ENCODE measurements around the gene ALKBH6. TPM values are rescaled to one million over a fixed set of nuclear protein-coding genes. Genes with fewer than 3 reads are reported as not detected.

The ALKBH6 gene
- total RNA-seq, 1 donor from 2014 or later: 17.9 TPM

DNA sequence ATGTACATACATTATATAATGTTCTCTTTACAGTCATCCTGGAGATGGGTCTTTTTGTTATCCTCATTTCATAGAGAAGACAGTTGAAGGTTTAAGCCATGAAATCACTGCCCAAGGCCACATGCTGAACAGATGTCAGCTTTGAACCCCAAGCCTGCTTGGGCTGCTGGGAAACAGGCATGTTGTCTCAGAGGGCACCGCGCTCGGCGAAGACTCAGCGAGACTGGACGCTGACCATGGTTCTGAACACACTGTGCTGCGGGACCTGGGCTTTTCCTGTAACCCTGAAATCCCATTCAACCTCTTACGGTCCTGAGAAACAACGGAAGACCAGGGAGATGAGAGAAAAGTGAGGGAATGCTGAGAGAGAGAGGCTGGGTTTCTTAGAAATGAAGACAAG lies 50.5 kb downstream of the ALKBH6 start:
- H3K9me3 Mint-ChIP-seq (ENCODE audit: low read depth): no peaks in the 10 kb centered on the region
- H3K27ac Mint-ChIP-seq (ENCODE audit: unreplicated experiment): no peak overlapping the region
- DNase-seq (ENCODE audit: low spot score): no peak
- H3K27me3 Mint-ChIP-seq (ENCODE audit: low read depth): peaks cover 18% of the 10 kb centered on the region
- H3K4me1 Mint-ChIP-seq (ENCODE audit: low read depth): no peaks in the 10 kb centered on the region
- H3K36me3 Mint-ChIP-seq (ENCODE audit: low read depth): no peaks in the 10 kb centered on the region
- TF ChIP-seq CTCF (IDR thresholded peaks at IDR 0.05): no peak
- no peak overlapping the region for H3K4me3 Mint-ChIP-seq (ENCODE audit: unreplicated experiment)

DNA sequence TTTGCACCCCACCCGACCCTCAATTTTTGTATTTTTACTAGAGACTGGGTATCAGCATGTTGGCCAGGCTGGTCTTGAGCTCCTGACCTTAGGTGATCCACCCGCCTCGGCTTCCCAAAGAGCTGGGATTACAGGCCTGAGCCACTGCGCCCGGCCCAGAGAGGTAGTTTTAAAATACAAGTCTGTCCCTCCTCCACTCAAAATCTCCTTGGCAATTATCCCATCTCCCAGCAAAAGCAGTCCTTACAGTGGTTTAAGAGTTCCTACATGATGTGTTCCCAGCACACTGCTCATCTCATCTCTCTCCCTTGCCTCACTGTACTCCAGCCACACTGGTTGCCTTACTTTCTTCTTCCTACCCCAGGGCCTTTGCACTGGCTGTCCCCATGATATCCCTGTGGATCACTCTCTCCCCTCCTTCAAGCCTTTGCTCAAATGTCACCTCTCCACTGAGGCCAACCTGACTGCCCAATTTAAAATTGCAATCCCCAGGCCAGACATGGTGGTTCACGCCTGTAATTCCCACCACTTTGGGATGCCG lies 53.5 kb downstream of the ALKBH6 start:
- peaks cover 30% of the 10 kb centered on the region for H3K27me3 Mint-ChIP-seq (ENCODE audit: low read depth)

GRCh38 chr19:35959968-35960320 lies 54.1 kb downstream of the ALKBH6 start:
- H3K9me3 Mint-ChIP-seq (ENCODE audit: low read depth): peaks cover 2% of the 10 kb centered on the region
- H3K4me1 Mint-ChIP-seq (ENCODE audit: low read depth): no peaks in the 10 kb centered on the region
- no peak for TF ChIP-seq CTCF (IDR thresholded peaks at IDR 0.05)
- H3K36me3 Mint-ChIP-seq (ENCODE audit: low read depth): no peaks in the 10 kb centered on the region
- no peak overlapping the region for H3K27ac Mint-ChIP-seq (ENCODE audit: unreplicated experiment)
- H3K4me3 Mint-ChIP-seq (ENCODE audit: unreplicated experiment): no peak overlapping the region
- DNase-seq (ENCODE audit: low spot score): no peak
- H3K27me3 Mint-ChIP-seq (ENCODE audit: low read depth): peaks cover 30% of the 10 kb centered on the region

More for the DNA sequence above, 53.5 kb downstream of the ALKBH6 start:
- Mint-ChIP-seq H3K4me3 (ENCODE audit: unreplicated experiment) (no peak overlapping the region), H3K36me3 (ENCODE audit: low read depth) (no peaks in the 10 kb centered on the region), H3K27ac (ENCODE audit: unreplicated experiment) (no peak overlapping the region), H3K9me3 (ENCODE audit: low read depth) (peaks cover 2% of the 10 kb centered on the region), H3K4me1 (ENCODE audit: low read depth) (no peaks in the 10 kb centered on the region)
- no peak for TF ChIP-seq CTCF (IDR thresholded peaks at IDR 0.05)
- no peak for DNase-seq (ENCODE audit: low spot score)

Other genes starting within 250 kb of the ALKBH6 start
- 8.5 to 14.6 TPM (median 12.0 TPM) in 3 replicates for gene ARHGAP33, start 238.6 kb downstream of the ALKBH6 start, total RNA-seq
- not detected in 3 replicates for gene PRODH2, start 201.4 kb downstream of the ALKBH6 start, total RNA-seq
- gene NPHS1, start 161.7 kb downstream of the ALKBH6 start, total RNA-seq: not detected in 3 replicates
- 0.22 TPM in 1 of 3 replicates, not detected in the others for gene KIRREL2, start 157.3 kb downstream of the ALKBH6 start, total RNA-seq
- gene APLP1, start 145.6 kb downstream of the ALKBH6 start, total RNA-seq: 31.7 to 76.4 TPM (median 66.8 TPM) in 3 replicates
- gene NFKBID, start 113.7 kb downstream of the ALKBH6 start, total RNA-seq: 4.4 to 5.0 TPM (median 4.4 TPM) in 3 replicates
- gene HCST, start 111.7 kb downstream of the ALKBH6 start, total RNA-seq: 0.50 to 1.0 TPM in 2 of 3 replicates, not detected in the other
- not detected in 3 replicates for gene TYROBP, start 105.9 kb downstream of the ALKBH6 start, total RNA-seq
- 18.4 to 23.3 TPM (median 21.0 TPM) in 3 replicates for gene LRFN3, start 77.8 kb downstream of the ALKBH6 start, total RNA-seq
- gene SDHAF1, start 19.0 kb downstream of the ALKBH6 start, total RNA-seq: 10.8 to 12.0 TPM (median 11.2 TPM) in 3 replicates
- 0.27 to 1.2 TPM (median 0.49 TPM) in 3 replicates for gene SYNE4, start 5.4 kb downstream of the ALKBH6 start, total RNA-seq
- gene CLIP3, start 18.7 kb upstream of the ALKBH6 start, total RNA-seq: 51.2 to 59.0 TPM (median 53.8 TPM) in 3 replicates
- 6.6 to 10.2 TPM (median 8.9 TPM) in 3 replicates for gene THAP8, start 40.1 kb upstream of the ALKBH6 start, total RNA-seq
- gene WDR62, start 40.7 kb upstream of the ALKBH6 start, total RNA-seq: 3.0 to 6.0 TPM (median 3.7 TPM) in 3 replicates
- gene OVOL3, start 96.9 kb upstream of the ALKBH6 start, total RNA-seq: not detected in 3 replicates
- 43.5 to 61.6 TPM (median 49.2 TPM) in 3 replicates for gene POLR2I, start 100.7 kb upstream of the ALKBH6 start, total RNA-seq
- 181 to 201 TPM (median 199 TPM) in 3 replicates for gene TBCB, start 101.3 kb upstream of the ALKBH6 start, total RNA-seq
- gene CAPNS1, start 125.9 kb upstream of the ALKBH6 start, total RNA-seq: 509 to 762 TPM (median 724 TPM) in 3 replicates
- not detected in 3 replicates for gene COX7A1, start 138.2 kb upstream of the ALKBH6 start, total RNA-seq
- 4.9 to 7.3 TPM (median 7.2 TPM) in 3 replicates for gene ZNF565, start 200.5 kb upstream of the ALKBH6 start, total RNA-seq
- gene ZNF146, start 200.9 kb upstream of the ALKBH6 start, total RNA-seq: 62.2 to 69.0 TPM (median 63.8 TPM) in 3 replicates